HT-29 (cell line): ENCODE measurements around the gene WNK1. TPM values are rescaled to one million over a fixed set of nuclear protein-coding genes. Genes with fewer than 3 reads are reported as not detected.
"Not testable (repeated sequence)": the region's sequence is repeated elsewhere in the genome, so short reads cannot be mapped to it uniquely, and the experiment has no call there.

Experiments used
- DNase-seq: peaks from one replicate; pipeline ENCODE4 v3.0.0-alpha.2; 2015; ENCODE audit warnings: low spot score
- total RNA-seq: library from RNA; depleted of rRNA; stranded (reverse); fragments of >200 nt; shearing (Covaris generic); gene quantifications from 2 replicates; pipeline ENCODE4 v1.2.3, GENCODE V29; 2014

The WNK1 gene
- total RNA-seq, 1 experiment from 2014 or later, result 89.6 TPM

GRCh38 chr12:910416-910815, 158.0 kb downstream of the WNK1 start:
- DNase-seq, result no peak

GRCh38 chr12:911191-911826, 158.9 kb downstream of the WNK1 start:
- DNase-seq, result no peak

DNA sequence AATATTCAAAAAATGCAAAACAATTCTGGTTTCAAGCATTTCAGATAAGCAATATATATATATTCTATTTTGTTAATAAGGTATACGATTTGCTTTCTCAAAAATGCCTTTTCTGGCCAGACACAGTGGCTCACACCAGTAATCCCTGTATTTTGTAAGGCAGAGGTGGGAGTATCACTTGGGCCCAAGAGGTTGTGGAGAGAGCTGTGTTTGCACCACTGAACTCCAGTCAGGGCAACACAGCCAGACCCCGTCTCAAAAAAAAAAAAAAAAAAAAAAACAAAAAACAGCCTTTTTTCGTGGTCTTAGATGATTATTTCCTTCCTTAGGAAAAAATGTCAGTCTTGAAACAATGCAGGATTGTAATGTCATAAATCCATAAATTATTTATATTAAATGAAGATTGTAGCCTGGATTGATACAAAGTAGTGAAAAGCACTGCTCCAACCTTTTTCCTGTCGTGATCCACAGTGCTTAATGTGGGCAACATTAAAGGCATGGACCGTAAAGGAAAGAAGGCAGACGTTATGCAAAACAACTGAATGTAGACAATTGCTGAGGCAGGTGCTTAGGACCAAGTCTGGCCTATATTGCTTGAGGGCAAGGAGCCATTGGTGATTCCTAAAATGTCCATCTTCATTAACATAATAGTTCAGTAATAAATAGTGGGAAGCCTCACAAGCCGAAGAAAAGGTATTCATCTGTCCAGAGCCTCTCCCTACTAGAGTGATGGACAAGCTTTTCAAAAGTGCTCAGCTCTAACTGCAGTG, 160.3 kb downstream of the WNK1 start:
- no peak for DNase-seq

DNA sequence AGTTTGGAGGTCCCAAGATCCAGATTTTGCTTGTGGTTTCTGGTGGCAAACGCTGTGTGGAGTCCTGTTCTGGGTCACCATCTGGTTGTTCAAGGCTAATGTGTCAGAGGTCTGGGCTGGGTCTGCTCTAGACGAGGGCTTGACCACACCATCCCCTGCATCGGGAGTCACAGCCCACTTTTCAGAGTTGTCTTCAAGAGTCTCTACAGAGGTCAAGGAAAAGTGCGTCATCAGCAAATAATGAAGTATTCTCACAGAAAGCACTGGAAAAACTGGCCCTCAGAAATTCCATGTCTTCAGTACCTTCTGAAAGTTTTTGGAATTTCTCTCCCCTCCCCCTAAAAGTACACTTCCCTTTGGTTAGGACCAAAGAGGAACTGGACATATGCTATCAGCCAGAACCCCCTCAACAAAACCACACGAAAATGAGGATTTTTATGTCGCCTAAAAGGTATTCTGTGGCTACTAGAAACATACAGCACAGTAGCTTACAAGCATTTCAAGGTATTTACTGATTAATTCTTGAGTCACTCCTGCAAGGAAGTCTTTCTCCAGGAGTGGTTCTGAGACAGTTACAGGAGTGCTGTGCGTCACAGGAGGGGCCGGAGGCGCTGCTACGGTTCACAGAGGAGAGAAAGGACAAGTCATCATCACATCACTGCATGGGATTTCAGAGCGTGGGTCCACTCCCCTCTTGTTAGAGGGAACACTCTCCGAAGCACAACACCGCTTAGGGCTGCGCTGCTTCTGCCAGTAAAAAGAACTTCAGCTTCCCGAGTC, 161.7 kb downstream of the WNK1 start:
- no peak for DNase-seq

- no peak for DNase-seq
Measured at GRCh38 chr12:915090-915489, 162.7 kb downstream of the WNK1 start.

DNA sequence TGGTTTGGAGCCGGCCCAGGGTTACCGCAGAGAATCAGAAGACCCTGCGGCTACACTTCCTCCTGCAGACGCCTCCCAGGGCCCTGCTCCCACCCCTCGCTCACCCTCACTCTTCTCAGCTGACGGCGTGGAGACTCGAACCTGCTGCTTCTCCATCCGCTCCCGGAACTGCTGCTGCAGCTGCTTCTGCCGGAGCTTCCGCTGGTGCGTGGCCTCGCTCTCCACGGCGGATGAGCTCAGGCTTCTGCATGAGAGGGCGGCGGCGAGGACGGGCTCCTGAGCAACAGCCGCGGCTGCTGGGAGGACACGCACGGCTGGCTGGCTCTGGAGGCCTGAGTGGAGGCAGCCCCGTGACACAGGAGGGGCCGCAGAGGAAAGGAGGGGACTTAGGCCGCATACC, 163.9 kb downstream of the WNK1 start:
- no peak for DNase-seq

- no peak for DNase-seq
Measured at GRCh38 chr12:916712-917445, 164.5 kb downstream of the WNK1 start.

- no peak for DNase-seq
Measured at GRCh38 chr12:920676-921075, 168.3 kb downstream of the WNK1 start.

GRCh38 chr12:922285-922684, 169.9 kb downstream of the WNK1 start:
- no peak for DNase-seq

- DNase-seq, result no peak
Measured at GRCh38 chr12:926641-927040, 174.3 kb downstream of the WNK1 start.

DNA sequence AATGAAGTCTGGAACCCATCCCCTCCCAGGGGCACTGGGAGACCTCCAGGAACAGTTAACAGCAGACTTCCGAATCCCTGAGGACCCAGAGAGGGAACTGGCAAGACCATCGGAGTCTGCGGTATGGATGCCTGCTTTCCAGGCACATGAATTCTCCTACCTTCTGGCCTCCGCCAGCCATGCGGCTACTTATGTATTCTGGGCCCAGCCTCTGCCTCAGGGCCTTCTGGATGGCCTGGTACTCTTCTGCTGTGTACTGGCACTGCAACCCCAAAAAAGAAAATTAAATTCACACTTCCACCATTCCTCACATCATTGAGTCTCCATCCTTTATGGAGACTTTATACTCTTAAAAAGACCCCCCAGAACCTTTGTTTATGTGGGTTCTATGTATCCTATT, 178.7 kb downstream of the WNK1 start:
- no peak for DNase-seq

DNA sequence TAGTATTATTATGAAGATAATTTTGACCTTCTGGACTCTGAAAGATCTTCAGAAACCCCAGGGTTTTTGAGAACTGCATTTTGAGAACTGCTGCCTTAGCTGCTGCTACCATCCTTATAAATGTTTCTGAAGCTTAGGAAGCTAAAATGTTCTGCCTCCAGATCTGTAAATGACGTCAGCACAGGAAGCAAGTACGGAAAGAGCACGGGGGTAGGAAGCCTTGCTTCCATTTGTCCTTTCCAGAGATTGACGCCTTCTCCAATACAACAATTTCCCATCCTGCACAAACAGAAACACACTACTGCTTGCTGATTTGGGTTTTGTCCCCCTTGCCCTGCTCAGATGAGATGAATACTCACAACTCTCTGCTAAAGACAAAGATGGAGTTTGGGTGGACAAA, 179.2 kb downstream of the WNK1 start:
- DNase-seq, result no peak

GRCh38 chr12:935891-936290, 183.5 kb downstream of the WNK1 start:
- DNase-seq, result not testable (repeated sequence)

- no peak for DNase-seq
Measured at GRCh38 chr12:936377-937345, 184.3 kb downstream of the WNK1 start.

- no peak for DNase-seq
Measured at GRCh38 chr12:938810-939209, 186.4 kb downstream of the WNK1 start.

- DNase-seq, result no peak
Measured at GRCh38 chr12:943051-943450, 190.7 kb downstream of the WNK1 start.

- no peak for DNase-seq
Measured at GRCh38 chr12:944211-944610, 191.8 kb downstream of the WNK1 start.

GRCh38 chr12:946212-946611, 193.8 kb downstream of the WNK1 start:
- no peak for DNase-seq

- DNase-seq, result no peak
Measured at GRCh38 chr12:946631-947030, 194.3 kb downstream of the WNK1 start.

DNA sequence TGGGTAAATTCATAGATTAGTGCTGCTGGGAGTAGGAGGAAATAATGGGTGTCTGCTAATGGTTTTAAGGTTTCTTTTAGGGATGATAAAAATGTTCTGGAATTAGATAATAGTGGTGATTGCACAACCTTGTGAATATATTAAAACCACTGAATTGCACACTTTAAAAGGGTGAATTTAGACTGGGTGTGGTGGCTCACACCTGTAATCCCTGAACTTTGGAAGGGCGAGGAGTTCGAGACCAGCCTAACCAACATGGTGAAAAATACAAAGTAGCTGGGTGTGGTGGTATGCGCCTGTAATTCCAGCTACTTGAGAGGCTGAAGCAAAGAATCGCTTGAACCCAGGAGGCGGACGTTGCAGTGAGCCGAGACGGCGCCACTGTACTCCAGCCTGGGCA, 195.9 kb downstream of the WNK1 start:
- DNase-seq, result no peak
